ENCODE results near the gene PCP4.

Gene PCP4

DNA sequence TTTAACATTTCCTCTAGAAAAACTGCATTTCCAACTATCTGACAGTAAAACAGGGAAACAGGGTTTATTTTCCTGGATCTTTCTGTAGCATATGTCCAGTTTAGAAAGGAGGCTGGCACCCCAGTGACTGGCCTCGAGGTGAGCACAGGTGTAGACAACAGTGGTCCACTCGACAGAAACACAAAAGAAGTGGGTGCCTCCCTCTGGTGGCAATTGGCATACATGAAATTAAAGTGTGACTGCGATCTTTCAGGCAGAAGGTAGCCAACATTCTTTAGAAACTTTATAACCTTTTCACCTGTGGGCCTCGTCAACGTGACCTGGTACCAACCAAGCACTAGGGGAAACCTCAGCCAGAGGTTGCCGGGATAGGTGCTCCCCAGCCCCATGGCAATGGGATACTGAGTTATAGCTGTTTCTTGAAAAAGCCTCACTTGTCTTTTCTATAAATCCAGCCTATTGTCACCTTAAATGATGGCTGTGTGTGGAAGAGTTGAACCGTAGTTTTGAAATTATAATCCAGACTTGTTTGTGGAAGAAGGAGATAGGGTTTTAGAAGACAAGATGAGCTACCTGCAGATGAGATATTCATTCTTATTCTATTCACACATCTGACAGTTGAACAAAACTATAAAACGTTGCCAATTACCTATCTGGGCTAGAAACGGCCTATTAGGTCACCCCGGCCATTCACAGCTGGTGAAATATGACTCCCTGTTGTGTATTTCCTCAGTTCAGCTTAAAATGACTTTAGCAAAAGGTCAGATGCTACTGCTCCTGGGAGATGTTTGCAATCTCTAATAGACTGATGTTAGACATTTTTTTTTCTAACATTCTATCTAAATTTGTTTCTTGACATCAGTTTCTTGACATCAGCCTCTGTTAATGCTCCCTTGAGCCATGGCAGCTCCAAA, 44.3 kb downstream of the PCP4 start:
- no peak for DNase-seq (ENCODE audit: extremely low read depth, low read depth)
- no peak overlapping the region for H3K4me3 ChIP-seq (replicated peaks; ENCODE audit: low read depth, low read length)
- TF ChIP-seq, protein P1, sequence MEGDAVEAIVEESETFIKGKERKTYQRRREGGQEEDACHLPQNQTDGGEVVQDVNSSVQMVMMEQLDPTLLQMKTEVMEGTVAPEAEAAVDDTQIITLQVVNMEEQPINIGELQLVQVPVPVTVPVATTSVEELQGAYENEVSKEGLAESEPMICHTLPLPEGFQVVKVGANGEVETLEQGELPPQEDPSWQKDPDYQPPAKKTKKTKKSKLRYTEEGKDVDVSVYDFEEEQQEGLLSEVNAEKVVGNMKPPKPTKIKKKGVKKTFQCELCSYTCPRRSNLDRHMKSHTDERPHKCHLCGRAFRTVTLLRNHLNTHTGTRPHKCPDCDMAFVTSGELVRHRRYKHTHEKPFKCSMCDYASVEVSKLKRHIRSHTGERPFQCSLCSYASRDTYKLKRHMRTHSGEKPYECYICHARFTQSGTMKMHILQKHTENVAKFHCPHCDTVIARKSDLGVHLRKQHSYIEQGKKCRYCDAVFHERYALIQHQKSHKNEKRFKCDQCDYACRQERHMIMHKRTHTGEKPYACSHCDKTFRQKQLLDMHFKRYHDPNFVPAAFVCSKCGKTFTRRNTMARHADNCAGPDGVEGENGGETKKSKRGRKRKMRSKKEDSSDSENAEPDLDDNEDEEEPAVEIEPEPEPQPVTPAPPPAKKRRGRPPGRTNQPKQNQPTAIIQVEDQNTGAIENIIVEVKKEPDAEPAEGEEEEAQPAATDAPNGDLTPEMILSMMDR (IDR thresholded peaks at IDR 0.05; ENCODE audit: low read depth, low read length, missing control alignments): no peak

DNA sequence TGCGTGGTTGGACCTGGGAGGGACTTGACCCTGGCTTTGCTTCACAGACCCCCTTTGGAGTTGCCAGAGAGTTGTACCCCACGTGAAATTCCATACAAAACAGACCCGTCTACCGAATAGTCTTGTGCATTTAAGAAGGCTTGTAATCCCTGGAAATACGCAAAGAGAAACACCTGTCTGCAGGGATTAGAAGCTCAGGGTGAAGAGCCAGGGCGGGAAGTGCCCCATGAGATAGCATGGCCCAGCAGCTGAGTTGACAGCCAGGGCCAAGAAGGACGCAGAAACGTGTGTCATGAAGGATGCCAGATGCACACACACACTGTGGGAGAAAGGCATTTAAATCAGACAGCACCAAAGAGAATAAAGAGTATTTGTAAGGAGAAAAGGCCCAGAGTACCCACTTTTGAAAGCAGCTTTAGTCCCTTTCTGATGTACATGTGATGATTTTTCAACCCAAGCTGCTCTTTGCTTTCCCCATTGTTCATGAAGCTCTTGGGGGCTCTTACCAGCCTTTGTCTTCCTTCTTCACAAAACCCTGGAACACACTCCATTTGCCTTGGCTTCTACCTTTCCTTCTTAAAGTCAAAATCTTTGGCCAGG, 46.6 kb downstream of the PCP4 start:
- no peak overlapping the region for H3K4me3 ChIP-seq (replicated peaks; ENCODE audit: low read depth, low read length)
- no peak for DNase-seq (ENCODE audit: extremely low read depth, low read depth)
- TF ChIP-seq, protein P1 (IDR thresholded peaks at IDR 0.05; ENCODE audit: low read depth, low read length, missing control alignments): no peak

DNA sequence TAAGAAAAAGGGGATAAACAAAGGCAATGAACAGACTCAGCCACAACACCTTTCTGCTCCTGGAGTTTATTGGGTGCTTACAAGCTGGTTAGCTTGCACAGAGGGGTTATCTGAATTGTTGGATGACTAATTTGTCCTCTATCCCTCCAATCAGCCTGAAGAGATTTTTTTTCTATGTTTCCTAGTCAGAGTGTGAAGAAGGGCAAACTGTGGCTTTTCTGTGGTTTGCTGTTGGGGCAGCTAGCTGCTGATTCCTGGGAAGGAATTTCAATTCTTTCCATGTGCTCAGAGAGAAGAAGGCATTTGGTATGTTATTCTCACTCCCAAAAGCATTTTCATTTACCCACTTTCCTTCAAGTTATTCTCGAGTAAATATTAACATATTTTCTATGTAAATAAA, 48.6 kb downstream of the PCP4 start:
- H3K4me3 ChIP-seq (replicated peaks; ENCODE audit: low read depth, low read length): no peak overlapping the region
- DNase-seq (ENCODE audit: extremely low read depth, low read depth): no peak
- TF ChIP-seq, protein P1 (IDR thresholded peaks at IDR 0.05; ENCODE audit: low read depth, low read length, missing control alignments): no peak

DNA sequence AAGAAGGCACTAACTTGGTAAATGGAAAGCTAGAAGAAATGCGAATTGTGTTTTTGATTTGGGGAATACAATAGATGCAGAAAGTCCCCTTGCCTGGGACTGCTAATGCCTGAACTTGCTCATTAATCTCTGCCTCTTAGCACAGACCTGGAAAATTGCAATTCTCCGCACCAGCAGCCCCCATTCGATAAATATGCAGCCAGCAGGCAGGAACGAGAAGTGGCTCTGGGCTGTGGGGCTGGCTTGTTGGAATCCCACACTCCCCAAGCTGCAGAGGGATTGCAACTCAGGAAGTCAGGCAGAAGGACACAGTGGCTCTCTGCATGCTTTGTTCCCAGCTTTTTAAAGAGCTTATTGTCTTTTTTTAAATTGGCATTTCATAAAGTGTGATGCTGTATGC, 51.3 kb downstream of the PCP4 start:
- TF ChIP-seq, protein P1 (IDR thresholded peaks at IDR 0.05; ENCODE audit: low read depth, low read length, missing control alignments): no peak
- H3K4me3 ChIP-seq (replicated peaks; ENCODE audit: low read depth, low read length): no peak overlapping the region
- DNase-seq (ENCODE audit: extremely low read depth, low read depth): no peak

DNA sequence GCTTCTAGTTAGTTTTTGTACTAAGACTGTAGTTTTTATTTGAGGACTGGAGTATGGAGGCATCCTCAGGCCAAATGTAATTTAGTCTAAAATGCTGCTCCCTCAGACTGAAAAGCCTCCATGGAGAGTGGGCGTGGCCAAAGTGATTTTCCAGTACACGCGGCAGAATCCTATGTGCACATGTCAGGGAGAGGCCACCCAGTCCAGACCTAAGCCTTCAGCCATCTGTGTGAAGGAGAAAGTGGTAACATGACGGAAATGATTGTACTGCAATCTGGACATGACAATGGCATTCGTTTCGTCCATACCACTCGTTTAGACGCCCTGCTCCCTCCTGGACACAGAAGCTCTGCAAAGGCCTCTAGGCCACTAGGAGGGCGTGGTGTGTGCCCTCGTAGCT, 56.2 kb downstream of the PCP4 start:
- no peak overlapping the region for H3K4me3 ChIP-seq (replicated peaks; ENCODE audit: low read depth, low read length)
- TF ChIP-seq, protein P1 (IDR thresholded peaks at IDR 0.05; ENCODE audit: low read depth, low read length, missing control alignments): no peak
- no peak for DNase-seq (ENCODE audit: extremely low read depth, low read depth)

DNA sequence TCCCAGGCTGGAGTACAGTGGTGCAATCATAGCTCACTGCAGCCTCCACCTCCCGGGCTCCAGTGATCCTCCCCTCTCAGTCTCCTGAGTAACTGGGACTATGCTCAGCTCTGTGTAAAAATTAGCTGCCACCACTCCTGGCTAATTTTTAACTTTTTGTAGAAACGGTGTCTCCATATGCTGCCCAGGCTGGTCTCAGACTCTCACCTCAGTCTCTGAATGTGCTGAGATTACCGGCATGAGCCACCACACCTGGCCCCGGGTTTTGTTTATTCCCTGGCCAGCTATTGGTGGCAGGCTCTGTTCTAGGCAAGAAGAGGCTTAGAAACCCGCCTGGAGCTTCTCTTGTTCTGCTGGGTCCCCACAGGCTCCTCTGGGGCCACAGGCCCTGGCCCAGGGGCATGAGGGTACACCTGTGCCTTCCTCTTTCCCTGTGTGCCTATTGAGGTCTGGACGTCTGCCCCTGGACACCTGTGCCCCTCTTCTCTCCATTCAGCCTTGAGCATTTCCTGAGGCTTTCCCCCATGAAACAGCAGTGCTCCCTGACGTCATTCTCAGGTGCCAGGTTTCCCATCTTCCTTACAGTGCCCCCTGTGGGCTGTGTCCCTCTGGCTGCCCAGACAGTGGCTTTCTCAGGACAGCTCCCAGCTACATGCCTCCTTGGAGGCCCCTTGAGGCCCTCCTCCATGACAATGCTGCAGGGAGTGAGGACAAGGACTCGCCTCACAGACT, 57.5 kb downstream of the PCP4 start:
- TF ChIP-seq, protein P1 (IDR thresholded peaks at IDR 0.05; ENCODE audit: low read depth, low read length, missing control alignments): no peak
- DNase-seq (ENCODE audit: extremely low read depth, low read depth): no peak
- no peak overlapping the region for H3K4me3 ChIP-seq (replicated peaks; ENCODE audit: low read depth, low read length)
